ENCODE results near the gene SET.

The SET gene

DNA sequence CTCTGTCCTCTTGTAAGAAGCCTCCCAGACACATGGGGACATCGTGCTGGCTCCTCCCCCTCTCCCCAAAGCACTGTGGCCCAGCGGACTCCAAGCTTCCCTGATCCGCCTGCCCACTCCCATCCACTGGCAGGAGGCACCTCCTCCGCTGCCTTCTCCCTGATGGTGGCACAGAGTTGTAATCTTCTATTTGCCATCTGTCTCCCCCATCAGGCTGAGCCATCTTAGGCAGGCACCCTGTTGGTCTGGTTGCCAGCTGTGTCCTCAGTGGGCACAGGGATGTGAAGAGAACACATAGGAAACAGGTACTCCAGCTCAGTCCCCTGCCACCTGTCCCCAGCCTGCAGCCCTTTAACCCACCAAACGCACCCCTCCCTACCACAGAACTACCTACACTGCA is 40.3 kb downstream of the SET start:
- DNase-seq (ENCODE audit: low spot score), result no peak

DNA sequence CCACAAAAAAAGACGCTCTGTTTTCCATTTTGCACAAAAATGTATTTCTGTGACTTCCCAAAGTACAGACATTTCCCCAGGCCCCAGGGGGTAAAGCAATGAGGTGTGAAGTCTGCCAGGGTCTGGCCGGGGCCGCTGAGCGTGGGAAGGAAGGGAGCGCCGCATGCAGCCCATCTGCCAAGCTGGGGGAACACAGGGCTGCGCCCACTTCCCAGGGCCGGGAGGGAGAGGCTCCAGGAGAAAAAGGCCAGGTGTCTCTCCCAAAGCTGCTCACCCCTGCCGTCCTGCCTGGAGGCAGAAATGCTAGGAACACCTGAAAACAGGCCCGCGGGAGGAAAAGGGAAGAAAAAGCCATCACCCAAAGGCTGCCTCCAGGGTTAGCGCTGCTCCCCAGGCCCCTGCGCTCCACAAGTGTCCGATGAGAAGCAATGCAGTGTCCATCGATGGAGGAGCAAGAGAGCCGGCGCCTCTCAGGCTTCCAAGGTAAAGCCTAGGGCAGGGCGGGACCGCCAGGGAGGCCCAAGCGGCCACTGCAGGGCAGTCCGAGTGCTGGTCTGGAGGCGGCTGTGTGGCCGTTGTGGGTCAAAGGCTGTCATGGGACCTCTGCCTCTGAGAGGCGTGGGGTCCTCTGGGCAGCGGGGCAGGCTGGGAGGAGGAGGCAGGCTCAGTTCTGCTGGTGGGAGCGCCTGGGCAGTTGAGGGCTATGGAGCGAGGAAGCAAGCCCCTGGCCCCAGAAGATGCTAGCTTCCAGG is 40.9 kb downstream of the SET start:
- DNase-seq (ENCODE audit: low spot score), result no peak

DNA sequence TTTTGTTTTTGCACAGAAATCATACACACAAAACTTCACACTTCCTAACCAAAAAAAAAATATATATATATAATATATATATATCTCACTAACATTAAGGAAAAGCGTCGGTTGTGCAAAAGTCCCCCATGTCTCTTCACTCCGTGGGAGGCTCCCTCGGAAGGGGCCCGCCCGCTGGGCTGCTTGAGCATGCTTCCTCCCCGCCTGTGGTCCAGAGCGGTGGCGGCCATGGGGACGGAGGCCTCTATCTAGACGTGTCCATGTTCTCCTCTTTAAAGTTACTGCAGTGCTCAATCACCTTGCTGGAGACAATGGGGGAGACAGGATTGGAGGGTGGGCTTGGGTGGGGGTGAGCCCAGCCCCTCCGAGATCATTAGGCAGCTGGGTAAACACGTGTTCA is 42.1 kb downstream of the SET start:
- no peak for DNase-seq (ENCODE audit: low spot score)

GRCh38 chr9:128731691-128732090 is 42.7 kb downstream of the SET start:
- no peak for DNase-seq (ENCODE audit: low spot score)

DNA sequence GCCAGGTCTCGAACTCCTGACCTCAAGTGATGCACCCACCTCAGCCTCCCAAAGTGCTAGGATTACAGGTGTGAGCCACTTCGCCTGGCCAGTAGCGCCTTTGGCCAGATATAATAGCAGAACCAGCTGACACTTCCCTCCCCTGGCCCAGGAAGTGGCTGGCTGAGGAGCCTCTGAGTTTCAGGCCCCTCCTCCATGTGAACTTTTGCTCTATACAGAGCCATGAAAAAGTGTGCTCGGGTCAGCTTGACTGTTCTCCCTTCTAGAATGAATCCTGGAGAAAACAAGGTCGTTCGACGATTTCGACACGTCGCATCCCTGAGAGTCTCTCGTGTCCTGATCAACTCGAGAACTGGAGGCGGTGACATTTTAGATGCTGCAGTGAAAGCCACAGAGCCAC is 43.6 kb downstream of the SET start:
- DNase-seq (ENCODE audit: low spot score), result no peak

DNA sequence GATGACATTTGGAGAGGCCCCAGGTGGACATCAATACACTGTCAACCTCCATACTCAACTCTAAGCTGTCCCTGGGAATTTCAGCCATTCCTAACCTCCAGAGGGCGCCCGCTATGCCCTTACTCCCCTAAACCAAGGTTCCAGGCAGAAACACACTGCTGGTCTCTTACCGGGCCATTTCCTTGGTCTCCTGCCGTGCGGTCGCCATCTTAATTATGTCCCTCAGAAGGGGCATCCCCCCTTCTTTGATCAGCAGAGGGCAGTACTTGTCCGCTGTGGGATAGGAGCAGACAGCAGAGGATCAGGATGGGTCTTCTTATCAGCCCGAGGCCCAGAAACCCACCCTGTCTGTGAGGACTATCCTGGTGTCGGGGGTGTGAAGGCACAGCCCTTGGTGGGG is 44.2 kb downstream of the SET start:
- peak; percentile 96 for DNase-seq (ENCODE audit: low spot score)

DNA sequence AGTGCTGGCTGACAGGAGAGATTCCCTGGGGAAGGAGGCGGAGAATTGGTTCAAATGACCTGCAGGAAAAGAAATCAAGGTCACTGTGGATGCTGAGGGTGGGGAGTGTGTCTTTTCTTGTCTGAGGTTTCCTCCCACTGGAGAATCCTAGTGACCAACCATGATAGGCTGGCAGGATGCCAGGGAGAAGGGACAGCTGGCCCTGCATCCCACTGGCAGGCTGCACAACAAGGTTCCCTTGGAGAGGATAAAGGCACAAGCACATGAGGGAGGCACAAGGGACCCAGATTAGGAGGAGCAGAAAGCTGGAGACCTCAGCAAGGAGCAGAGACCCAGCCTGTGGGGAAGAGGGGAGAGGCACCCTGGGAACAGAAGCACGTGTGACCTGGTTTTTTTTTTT is 46.4 kb downstream of the SET start:
- DNase-seq (ENCODE audit: low spot score), result no peak

DNA sequence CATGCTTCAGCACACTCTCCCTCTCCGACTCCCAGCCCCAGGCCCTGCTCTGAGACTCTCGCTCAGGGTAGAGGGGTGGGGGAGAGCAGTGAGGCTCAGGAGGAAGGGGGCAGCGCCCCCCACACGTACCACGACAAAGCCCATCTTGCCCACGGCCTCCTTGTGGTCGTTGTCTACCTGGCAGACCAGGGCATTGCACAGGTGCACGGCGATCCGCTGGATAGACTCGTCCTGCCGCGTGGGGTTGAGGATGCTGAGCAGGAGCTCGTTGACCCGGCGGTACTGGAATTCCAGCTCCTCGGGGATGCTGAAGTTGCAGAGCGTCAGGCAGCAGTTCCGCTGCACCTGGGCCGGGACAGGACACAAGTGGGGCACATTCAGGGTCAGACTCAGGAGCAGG is 53.4 kb downstream of the SET start:
- DNase-seq (ENCODE audit: low spot score), result no peak

GRCh38 chr9:128743421-128743820 is 54.4 kb downstream of the SET start:
- DNase-seq (ENCODE audit: low spot score), result no peak

Small RNA genes within 50 kb of the gene (small RNA-seq; reads per million reads assigned to genes)
- 0 reads per million in 2 experiments for gene RF00017
- gene RN7SL560P, result 0 reads per million in 2 experiments
